Epidermal melanocyte (primary cell): ENCODE data around the gene B9D1.
"Not testable (repeated sequence)": the region's sequence is repeated elsewhere in the genome, so short reads cannot be mapped to it uniquely, and the experiment has no call there.

ENCODE experiments used
- DNase-seq: peaks from one replicate; pipeline ENCODE4 v3.0.0; 2011; ENCODE audit warnings: low spot score; ENCODE audit not compliant: insufficient read length

B9D1 gene

DNA sequence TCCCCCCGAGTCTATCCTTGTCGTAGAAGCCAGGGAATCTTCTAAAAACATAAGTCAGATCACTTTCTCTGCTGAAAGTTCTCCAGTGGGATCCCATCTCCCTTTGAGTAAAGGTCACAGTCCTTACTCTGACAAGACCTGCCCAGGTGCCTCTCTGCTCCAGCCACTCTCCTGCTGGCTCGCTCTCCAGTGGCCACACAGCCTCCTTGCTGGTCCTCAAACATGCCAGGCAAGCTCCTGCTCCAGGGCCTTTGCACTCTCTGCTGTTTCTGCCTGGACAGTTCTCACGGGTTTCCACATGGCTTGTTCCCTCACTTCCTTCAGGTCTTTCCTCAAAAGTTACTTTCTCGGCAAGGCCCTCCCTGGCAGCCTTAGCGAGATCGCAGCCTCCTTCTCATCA, 3.4 kb downstream of the B9D1 start:
- no peak for DNase-seq

DNA sequence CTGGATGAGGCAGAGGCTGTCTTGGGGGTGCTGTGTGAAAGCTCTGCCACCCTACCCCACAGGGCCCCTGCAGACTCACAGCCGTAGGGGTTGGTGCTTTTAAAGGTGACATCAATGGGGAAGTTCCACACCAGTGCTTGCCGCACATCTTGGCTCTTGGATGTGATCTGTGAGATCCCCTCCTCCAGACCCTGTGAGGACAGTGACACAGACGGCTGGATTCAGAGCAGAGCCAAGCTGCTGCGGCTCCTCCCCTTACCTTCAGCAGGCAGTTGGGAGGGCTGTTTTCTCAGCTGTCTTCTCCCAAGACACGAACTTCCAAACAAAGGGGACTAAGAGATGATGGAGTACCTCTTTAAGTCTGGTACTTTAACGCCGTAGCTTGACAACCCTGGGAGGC, 4.8 kb downstream of the B9D1 start:
- DNase-seq = no peak

DNA sequence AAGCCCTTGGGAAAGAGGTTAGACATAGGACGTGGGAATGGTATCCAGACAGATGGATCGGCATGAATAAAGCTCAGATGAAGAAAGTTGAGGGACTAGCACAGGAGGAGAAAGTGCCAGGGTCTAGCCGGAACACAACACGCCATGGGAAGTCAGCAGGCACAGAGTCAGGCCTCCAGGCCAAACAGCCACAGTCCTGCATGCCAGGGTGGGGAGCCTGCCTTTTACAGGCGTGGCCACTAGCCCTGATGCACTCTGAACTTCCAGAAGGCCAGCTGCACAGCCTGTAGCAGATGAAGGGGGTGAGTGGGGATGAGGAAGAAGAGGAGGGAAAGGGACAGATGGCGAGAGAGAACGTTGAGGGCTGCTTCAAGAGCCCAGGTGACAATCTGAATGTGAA, 5.2 kb downstream of the B9D1 start:
- DNase-seq = no peak

DNA sequence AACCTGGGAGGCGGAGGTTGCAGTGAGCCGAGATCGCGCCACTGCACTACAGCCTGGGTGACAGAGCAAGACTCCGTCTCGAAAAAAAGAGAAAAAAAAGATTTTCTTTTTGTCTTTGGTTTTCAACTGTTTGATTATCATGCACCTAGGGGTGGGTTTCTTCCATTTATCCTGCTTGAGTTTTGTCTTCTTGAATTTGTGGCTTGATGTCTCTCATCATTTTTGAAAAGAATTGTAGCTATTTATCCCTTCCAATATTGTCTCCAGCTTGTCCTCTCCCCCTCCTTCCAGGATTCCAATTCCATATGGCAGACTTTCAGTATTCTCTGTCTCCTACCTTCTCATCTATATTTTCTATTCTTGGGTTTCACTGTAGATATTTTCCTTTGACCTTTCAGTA, 7.8 kb downstream of the B9D1 start:
- DNase-seq = no peak

DNA sequence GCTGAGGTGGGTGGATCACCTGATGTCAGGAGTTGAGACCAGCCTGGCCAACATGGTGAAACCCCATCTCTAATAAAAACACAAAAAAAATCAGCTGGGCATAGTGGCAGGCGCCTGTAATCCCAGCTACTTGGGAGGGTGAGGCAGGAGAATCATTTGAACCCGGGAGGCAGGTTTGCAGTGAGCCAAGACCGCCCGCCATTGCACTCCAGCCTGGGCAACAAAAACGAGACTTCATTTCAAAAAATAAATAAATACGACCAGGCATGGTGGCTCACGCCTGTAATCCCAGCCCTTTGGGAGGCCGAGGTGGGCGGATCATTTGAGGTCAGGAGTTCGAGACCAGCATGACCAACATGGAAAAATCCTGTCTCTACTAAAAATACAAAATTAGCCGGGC, 9.1 kb downstream of the B9D1 start:
- DNase-seq = not testable (repeated sequence)

DNA sequence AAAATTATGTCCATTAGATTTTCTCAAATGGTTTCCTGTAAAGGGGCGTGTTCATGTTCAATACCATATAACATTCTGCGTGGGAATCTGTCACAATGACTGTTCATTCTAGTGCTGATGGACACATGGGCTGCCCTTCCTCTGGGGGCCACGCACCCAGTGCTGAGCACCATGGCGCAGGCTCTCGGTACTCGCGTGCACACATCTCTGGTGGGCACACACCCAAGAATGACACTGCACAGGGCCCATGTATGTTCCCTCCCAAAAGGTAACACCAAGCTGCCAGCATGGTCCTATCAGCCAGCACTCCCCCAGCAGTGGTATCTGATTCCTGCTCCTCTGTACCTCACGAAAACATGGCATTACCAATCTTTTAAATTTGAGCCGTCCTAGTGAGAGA, 13.7 kb downstream of the B9D1 start:
- DNase-seq = no peak

DNA sequence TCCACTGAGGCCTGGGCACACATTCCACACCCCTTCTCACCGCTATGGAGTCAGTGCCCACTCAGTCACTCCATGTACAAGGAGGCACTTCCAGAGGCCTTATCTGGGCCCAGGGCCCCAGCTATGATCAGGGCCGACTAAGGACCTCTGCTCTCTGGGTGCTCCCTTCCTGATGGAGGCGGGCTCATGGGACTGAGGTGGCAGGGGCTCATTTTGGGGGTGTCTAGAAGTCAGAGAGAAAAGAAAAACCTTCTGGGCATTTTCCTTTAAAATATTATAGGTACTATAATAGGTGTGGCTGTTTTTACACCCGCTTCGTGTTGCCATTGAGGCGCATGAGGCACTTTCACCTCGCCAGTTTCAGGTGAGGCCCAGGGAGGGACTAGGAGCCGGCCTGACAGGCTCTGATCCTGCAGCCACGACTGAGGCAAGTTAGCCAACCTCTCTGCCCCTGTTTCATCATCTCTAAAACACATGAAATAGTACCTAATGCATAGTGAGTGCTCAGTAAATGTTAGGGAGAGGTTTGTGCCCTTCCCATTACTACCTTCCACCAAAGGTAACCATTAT, 14.4 kb downstream of the B9D1 start:
- no peak for DNase-seq

DNA sequence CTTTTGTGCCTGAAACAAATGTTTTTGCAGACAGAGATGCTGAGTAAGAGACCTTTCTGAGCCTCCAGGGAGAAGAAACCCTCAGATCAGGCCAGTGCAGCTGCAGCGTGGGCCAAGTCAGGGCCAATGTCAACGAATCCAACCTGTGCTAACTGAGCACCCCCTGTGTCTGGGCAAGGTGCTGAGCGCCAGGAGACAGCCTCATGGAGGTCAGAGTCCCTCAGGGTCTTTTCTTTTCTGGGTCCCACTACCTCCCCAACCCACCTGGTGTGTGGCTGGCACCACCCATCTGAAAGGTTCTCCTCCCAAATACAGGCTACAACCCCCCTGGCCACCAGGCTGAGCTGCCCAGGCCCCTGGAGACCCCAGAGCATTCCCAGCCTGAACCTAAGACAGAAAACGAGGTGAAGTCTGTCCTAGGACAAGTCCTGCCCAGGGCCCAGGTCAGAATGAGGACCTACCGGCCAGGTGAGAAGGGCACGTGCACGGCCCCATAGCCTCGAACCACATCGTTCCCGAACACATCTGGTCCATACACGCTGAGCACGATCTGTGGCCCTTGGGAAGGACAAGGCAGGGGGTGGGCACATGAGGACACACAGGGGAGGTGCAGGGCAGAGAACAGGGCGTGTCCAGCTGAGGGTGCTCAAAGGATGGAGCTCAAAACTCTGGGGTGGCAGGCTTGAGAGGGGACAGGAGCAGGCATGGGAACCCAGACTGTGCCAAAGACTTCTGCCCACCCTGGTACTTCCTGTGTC, 15.0 kb downstream of the B9D1 start:
- DNase-seq = no peak

DNA sequence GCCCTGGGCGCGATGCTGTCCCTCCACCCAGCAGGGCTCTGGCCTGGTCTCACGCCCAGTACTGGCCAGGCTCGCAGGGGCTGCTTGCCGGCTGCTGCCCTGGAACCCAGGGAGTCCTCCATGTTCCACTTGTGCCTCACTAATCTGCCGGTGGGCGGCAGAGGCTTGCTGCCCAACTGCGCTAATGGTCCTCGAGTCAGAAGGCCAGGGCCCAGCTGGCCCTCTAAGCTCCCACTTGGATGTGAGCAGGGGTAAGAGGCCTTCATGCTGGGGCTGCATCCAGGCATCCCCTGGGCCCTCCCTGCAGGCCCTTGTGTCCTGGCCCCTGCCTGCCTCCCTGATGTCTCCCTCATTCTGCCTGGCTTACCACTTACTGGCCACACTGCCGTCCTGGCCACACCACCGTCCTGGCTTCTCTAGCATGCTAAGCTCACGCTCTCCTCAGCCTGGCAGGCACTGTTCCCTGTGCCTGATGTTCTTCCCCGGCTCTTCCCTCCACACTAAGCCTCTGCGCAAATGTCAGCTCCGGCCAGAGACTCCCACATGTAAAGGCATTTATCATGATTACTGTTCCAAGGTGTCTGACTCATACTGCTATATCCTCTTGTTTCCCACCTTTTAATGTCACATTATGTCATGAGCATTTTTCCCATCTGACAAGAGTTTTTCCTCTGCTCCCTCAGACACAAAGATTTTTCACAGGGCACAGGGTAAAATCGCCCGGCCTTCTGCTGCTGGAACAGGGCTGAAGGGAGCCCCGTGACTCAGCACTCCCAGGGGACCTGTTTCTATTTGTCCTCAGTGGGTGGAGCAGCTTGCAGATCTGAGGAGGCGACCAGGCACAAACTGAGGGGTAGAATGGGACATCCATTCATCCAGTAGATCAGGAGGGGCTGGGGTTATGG, 15.9 kb downstream of the B9D1 start:
- DNase-seq = no peak

DNA sequence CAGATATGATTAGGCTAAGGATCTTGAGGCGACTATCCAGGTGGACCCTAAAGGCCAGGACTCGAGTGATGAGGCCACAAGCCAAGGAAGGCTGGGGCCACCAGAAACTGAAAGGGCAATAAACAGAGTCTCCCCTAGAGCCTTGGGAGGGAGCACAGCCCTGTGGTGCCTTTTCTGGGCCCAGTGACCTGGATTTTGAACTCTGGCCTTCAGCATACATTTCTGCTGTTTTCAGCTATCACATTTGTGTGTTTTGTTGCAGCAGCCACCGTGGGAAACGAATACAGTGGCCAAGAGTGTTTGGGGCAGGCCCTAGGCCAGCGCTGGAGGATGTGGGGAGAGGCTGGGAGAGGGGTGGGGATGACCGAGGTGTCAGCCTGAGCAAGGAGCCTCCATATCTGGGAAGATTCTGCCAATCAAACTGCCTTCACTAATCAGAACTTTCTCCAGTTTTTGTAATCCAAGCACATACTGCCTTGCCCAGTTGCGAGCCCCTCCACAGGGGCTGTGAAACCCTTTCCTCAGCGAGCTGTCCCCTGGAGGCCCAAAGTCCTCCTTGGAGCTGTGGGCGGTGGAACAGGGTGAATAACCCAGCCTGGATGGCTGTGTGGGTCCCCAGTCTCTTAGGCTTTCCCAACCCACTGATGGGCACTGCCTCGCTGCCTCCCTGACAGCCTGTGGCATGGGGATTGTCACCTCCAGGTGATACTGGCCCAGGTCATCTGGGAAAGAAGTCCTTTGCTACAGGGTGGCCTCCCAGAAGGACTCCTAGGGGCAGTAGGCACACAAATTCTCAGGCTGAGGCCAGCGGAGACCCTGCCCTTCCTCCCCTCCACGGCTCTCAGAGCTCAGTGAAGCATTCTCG, 16.8 kb downstream of the B9D1 start:
- no peak for DNase-seq

DNA sequence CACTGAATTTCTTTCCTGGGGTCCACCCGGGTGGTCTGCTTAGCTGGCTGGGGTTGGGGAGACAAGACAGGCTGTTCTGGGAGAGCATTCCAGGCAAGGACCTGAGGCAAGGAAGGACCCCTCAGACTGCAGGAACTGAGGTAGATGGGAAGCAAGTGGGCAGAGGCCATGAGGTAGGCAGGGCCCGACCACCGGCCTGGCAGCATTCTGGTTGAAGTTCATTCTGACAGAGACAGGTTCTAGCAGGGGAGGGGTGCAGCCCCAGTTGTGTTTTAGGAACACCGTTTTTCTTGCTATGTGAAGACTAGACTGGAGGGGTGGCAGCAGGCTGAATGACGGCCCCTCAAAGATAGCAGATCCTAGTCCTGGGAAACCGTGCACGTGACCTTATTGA, 17.5 kb downstream of the B9D1 start:
- no peak for DNase-seq

DNA sequence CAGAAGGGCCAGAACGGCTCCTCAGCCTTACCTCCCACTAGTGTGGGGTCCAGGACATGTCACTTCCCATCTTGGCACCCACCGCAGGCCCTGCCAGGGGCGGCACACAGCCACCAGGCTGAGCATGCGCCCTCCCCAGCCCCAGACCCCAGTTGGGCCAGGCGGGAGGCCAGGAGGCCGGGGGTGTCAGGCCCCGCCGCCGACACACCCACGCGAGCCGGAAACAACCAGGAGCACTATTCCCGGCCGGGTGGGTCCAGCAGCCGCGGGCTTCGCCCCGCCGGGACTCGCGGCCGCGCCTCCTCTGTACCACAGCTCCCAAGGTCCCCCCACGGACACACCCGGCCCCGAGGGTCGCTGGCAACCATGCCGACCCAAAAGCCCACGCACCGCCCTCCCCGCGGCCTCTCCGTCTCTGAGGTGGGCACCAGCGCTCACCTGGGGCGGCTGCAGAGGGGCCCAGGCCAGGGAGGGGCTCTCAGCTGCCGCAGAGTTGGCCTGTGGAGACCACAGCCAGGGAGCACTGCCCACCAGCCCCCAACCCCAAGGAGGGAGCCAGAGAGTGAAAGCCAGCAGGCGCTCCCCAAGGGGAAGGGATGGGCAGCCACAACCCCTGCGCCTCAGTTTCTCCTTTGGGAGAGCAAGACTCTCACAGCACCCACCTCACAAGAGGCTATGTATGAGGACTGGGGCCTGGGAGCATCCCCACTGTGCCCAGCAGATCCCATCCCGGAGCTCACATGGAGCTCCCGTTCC, 18.0 kb downstream of the B9D1 start:
- DNase-seq = no peak

DNA sequence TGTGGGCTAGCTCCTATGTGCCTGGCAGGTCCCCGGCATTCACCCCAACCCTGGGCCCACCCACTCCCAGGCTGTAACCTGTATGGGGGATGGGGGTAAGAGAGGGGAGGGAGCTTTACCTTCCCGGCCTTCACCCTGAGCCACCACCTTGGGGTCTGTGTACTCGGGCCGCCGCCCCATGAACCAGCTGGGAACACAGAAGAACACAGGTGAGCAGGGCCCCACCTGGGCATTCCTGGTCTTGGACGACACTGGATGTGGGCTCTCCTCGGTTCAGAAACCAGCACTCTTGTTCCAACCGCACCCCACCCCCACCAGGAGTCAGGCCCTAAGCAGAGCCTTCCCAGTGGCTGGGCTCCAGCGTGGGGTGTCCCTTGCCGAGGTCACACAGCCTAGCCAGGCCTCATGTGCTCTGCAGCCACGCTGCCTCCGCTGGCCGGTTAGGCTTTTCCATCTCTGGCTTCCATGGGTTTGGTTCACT, 18.8 kb downstream of the B9D1 start:
- DNase-seq = no peak

DNA sequence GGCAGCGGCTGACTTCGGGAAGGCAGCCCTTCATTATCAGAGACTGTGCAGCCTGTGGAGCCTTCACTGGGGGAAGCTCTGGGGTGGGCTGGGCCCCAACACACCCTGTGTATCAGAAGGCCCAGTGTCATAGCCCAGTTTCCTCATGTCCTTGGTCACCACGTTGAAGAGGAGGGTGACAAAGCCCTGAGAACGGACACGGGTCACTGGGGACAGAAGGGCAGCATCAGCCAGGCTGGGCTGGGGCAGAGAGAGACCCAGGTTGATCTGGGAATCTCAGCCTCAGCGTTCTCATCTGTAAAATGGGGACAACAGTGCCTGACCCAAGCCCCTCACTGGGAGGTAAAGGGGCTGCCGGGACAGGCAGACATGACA, 19.3 kb downstream of the B9D1 start:
- DNase-seq = no peak

DNA sequence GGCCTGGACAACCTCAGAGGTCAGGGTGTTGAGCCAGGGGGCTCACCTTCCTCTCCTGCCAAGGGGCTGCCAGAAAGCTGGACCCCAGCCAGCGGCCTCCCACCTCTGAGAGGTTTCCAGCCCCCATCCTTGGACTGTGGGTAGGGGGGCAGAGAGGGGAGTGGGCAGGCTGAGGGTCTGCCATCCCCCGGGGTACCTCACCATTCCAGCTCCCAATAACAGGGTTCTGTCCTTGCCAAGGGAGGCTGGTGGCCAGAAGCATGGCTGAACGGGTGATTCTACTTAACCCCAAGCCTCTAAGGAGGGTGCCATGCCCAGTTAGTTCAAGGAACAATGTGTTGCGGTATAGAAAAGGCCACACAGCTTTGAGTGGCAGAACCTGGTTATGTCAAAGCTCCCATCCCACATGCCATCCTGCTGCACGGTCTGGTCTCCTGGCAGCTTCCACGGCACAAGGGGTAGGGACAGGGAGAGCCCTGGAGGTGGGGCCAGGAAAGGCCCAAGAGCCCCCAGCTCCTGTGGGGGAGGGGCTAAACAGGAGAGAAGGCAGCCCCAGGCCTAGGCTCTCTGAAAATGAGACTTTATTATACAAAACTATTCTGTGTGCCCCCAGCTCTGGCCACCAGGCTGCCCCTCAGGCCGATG, 19.8 kb downstream of the B9D1 start:
- no peak for DNase-seq

DNA sequence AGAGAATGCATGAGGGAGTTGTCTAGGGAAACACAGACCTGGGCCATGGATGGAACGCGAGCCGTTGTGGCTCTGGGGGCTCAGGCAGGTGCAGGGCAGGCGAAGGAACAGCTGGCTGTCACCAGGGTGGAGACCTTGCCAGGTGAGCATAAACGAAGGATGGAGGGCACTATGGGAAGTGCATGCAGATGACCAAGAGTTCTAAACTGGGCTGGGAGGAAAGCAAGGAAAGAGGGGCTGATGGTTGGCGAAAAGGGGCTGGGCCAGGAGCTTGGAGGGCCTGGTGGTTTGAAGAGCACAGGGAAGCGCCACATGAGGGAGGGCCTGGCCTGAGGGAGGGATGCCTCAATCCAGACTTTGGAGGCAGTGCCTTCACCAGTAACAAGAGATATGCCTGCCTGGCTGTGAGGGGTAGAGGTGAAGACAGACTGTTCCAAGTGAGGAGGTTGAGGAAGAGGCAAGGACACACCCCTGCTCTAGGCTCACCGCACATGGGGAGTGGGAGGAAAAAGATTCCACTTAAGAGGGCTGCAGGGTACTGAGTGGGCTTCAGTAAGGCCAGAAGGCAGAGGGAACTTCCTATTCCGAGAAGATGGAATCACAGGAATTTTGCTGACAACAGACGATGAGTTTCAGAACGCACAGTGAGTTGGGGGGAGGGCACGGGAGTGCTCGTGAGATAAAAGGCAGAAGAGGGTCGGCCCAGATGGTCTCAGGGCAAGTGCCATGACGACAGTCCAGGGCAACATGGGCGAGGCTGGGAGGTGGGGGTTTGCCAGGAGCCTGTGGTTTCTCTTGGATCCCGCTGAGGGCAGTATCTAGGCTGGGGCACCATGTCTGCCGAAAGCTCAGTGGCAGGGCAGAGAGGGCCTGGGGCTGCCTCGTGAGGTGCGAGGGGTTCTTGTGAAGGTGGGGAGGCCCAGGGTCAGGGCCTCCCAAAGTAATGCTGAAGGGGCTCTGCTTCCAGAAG, 20.6 kb downstream of the B9D1 start:
- no peak for DNase-seq

DNA sequence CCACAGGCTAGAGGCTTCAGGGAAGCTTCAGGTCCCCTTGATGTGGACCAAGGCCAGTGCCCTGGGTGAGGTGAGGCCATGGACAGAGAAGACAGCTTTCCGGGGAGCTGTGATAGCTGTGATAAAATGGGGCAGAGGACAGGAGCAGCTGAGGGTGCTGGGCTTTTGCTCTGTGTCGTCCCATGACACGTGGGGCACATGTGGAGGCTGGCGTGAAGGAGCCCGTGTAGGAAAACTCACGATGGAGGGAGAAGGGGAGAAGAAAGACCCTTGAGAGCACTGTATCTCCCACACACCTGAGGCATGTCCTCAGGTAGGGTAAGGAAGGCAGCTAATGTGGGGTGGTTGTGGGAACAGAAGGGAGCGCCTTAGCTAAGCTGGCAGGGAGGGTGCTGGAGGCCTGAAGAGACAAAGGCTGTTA, 21.3 kb downstream of the B9D1 start:
- no peak for DNase-seq

DNA sequence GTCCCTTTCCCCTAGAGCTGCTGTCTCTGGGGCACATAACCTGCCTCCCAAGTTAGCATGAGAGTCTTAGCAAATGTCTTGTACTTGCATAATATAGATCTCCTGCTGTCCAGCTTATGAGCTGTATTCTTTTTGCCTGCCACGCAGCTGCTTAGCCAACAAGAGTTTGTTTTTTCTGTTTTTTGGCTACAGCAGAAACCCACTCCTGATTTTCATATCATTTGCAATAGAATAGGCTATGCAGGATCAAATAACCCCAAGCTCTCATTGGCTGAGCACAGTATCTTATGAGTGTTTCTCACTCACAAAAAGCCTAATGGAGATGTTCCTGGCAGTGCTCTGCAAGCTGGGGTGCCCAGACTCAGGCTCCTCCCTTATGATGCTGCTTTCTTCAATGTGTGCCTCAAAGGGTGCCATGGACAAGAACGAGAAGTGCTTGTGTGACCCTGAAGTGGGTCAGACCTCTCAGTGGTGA, 23.1 kb downstream of the B9D1 start:
- no peak for DNase-seq
